ENCODE results near the gene ITGA5. TPM values are rescaled to one million over a fixed set of nuclear protein-coding genes. Genes with fewer than 3 reads are reported as not detected.

Gene ITGA5
- total RNA-seq, 1 donor from 2014 or later, result 55.3 TPM

DNA sequence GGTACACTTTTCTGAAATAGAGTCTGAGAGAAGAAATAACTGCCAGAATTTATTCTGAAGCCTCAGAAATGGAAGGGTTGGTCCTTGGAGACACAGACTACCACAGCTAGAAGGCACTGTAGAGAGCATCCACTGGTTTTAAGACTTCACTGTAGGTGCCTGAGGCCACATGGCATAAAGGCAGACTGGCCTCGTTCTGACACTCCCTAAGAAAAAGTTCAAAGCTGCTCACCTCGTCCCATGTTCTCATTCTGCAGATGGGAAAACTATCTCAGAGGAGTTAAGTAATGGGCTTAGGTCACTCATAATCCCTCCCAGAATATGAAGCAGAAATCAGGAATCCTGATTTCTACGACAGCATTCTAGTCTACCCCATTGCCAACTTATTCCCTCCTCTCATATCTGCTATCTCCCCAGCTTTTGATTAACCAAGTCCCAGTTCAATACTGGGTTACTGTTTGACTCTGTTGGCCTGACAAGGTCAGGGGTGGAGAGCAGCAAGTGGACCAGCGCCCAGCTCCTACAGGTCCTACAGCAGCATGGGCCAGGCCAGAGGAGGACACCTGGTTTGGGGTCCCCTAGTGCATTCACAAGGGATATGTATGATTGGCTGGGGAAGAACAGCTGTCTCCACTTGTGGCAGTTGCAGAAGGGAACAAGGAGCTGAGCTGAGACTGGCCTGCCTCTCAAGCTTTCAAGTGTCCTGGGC, 3.7 kb downstream of the ITGA5 start:
- Histone ChIP-seq H3K4me1 (peaks cover 100% of the 10 kb centered on the region), H3K9me3 (replicated peaks) (no peaks in the 10 kb centered on the region), H3K36me3 (peaks cover 12% of the 10 kb centered on the region), H3K4me3 (peak overlapping the region; percentile 76), H3K27ac (replicated peaks) (peak overlapping the region; percentile 89), H3K27me3 (ENCODE audit: low read depth) (no peaks in the 10 kb centered on the region)
- intact Hi-C loops (cut with micrococcal nuclease), result no loop called here
- no peak for DNase-seq
- TF ChIP-seq, protein P1, sequence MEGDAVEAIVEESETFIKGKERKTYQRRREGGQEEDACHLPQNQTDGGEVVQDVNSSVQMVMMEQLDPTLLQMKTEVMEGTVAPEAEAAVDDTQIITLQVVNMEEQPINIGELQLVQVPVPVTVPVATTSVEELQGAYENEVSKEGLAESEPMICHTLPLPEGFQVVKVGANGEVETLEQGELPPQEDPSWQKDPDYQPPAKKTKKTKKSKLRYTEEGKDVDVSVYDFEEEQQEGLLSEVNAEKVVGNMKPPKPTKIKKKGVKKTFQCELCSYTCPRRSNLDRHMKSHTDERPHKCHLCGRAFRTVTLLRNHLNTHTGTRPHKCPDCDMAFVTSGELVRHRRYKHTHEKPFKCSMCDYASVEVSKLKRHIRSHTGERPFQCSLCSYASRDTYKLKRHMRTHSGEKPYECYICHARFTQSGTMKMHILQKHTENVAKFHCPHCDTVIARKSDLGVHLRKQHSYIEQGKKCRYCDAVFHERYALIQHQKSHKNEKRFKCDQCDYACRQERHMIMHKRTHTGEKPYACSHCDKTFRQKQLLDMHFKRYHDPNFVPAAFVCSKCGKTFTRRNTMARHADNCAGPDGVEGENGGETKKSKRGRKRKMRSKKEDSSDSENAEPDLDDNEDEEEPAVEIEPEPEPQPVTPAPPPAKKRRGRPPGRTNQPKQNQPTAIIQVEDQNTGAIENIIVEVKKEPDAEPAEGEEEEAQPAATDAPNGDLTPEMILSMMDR (IDR thresholded peaks at IDR 0.05; ENCODE audit: borderline replicate concordance), result no peak

DNA sequence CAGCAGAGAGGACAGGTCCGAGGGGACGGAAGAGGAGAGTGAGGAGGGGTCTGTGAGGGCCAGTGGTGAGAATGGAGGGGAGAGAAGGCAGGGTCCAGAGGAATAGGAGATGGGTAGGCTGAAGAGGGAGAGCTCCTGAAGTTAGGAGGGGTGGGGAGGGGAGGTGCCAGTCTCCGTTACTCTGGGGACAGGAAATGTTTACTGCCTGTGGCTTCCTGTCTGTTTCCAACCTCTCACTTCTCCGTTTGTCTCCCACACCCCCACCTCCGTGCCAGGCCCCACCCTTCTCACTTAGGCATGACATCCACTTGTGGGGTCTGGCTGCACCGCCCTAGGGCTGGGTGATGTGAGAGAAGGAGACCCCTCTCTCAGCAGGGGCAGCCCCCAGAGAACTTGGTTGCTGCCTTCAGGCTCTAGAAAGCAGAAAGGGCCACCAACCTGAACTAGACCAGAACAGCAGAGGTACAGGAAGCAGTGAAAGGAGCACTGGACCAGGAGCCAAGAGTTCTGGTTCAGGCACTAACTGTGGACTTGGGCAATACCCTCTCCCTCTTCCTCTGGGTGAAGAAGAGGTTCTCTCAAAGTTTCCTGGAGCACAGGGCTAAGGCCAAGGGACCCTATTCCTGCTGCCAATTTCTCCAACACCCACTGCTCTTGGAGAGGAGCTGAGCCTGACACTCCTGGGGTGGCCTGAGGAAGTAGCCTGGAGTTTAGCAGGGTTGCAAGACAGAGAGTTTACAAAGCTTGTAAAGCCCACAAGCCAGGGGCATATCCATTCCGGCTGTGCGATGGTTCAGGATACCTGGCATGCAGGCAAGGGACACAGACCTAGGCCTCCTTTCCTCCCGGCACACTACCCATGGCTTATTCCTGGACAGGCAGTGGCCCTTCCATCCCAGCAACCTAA, 5.5 kb downstream of the ITGA5 start:
- intact Hi-C loops (cut with micrococcal nuclease), result no loop called here
- no peaks in the 10 kb centered on the region for H3K27me3 ChIP-seq (ENCODE audit: low read depth)
- peaks cover 29% of the 10 kb centered on the region for H3K36me3 ChIP-seq
- peak overlapping the region; percentile 89 for H3K27ac ChIP-seq (replicated peaks)
- TF ChIP-seq, protein P1 (IDR thresholded peaks at IDR 0.05; ENCODE audit: borderline replicate concordance), result no peak
- peaks cover 100% of the 10 kb centered on the region for H3K4me1 ChIP-seq
- H3K9me3 ChIP-seq (replicated peaks), result no peaks in the 10 kb centered on the region
- DNase-seq, result peak; percentile 59
- peak overlapping the region; percentile 76 for H3K4me3 ChIP-seq

DNA sequence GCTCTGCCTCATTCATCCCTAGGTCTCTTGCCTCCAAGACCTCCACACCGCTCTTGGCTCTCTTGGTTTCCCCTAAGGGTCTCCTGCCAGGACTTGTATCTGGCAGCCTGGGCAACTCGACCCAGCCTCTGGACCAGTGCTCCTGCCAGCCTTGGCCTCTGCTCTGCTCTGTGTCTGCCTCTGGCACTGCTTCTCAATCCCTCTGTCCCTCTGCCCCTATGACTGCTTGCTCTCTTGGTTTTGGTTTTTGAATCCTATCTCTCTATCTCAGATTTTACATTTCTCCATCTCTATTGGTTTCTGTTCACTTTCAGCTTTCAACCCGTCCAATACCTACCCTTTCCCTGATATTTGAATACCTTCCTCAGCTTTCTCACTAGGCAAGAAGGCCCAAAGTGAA, 6.3 kb downstream of the ITGA5 start:
- H3K9me3 ChIP-seq (replicated peaks), result no peaks in the 10 kb centered on the region
- intact Hi-C loops (cut with micrococcal nuclease), result no loop called here
- H3K27me3 ChIP-seq (ENCODE audit: low read depth), result no peaks in the 10 kb centered on the region
- TF ChIP-seq, protein P1 (IDR thresholded peaks at IDR 0.05; ENCODE audit: borderline replicate concordance), result no peak
- peak overlapping the region; percentile 76 for H3K4me3 ChIP-seq
- H3K27ac ChIP-seq (replicated peaks), result peak overlapping the region; percentile 89
- no peak for DNase-seq
- H3K36me3 ChIP-seq, result peaks cover 37% of the 10 kb centered on the region
- H3K4me1 ChIP-seq, result peaks cover 100% of the 10 kb centered on the region

DNA sequence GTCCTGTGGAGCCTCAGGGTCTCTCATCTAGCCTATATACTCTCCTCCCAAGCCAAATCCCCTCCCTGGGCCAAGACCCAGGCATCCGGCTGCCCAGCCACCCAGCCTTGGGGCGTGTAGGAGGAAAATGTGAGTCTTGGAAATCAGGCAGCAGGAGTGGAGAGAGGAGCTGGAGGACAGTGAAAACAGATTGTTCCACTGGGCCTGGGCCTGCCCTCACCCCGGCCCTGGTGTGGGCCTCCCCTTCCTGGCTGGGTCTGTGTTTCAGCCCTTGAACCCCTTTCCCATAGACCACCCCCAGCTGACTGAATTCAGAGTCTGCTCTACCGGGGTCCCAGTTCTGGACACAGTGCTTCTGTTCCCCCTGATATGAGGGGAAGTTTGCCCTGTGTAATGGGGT, 6.7 kb downstream of the ITGA5 start:
- intact Hi-C loops (cut with micrococcal nuclease), result no loop called here

More for the DNA sequence above, 6.7 kb downstream of the ITGA5 start:
- Histone ChIP-seq H3K9me3 (replicated peaks) (no peaks in the 10 kb centered on the region), H3K27ac (replicated peaks) (peak overlapping the region; percentile 89), H3K27me3 (ENCODE audit: low read depth) (no peaks in the 10 kb centered on the region), H3K4me1 (peaks cover 100% of the 10 kb centered on the region), H3K36me3 (peaks cover 41% of the 10 kb centered on the region), H3K4me3 (peak overlapping the region; percentile 76)
- DNase-seq, result no peak
- TF ChIP-seq, protein P1 (IDR thresholded peaks at IDR 0.05; ENCODE audit: borderline replicate concordance), result no peak

Data from left ventricle myocardium inferior (tissue), 1 donor.